ENCODE data around the gene IL12A. TPM values are rescaled to one million over a fixed set of nuclear protein-coding genes. Genes with fewer than 3 reads are reported as not detected.

The IL12A gene
- total RNA-seq, 3 donors from 2014 or later = 0.22 to 0.45 (median 0.35) TPM

DNA sequence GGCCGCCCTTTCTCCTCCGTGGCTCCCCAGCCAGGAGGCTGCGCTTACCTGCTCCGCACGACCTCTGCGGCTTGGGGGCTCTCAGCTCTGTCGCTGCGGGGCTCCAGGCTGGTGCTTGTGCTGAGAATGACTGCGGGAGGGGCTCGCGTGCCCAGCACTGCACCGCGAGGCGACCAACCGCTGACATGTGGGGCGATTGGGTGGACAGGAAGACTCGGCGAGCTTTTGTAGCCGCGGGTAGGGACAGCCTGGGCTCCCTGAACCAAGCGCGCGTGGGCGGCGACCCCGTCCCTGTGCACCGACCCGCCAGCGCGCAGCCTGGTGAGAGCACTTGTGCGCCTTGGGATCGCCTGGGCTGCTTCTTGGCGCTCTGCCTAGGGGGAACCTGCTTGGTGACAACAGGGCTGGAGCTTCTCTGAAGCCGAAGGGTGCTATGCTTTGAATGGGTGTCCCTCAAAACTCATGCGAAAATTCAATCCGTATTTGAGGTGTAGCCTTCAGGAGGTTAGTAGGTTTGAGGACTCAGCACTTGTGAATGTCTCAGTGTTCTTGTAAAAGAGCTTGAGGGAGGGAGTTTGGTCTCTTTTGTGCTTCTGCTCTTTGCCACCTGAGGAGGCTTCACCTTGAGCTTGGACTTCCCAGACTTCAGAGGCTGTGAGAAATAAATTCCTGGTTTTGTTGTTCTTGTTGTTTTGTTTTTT, 50.4 kb downstream of the IL12A start:
- Mint-ChIP-seq H3K4me3 (no peak overlapping the region), H3K27me3 (ENCODE audit: low read depth) (peaks cover 36% of the 10 kb centered on the region), H3K36me3 (ENCODE audit: insufficient read depth) (peaks cover 4% of the 10 kb centered on the region), H3K9me3 (peaks cover 20% of the 10 kb centered on the region), H3K4me1 (ENCODE audit: low read depth) (peaks cover 4% of the 10 kb centered on the region)
- ATAC-seq = peak; percentile 21 to 55
- DNase-seq = no peak

DNA sequence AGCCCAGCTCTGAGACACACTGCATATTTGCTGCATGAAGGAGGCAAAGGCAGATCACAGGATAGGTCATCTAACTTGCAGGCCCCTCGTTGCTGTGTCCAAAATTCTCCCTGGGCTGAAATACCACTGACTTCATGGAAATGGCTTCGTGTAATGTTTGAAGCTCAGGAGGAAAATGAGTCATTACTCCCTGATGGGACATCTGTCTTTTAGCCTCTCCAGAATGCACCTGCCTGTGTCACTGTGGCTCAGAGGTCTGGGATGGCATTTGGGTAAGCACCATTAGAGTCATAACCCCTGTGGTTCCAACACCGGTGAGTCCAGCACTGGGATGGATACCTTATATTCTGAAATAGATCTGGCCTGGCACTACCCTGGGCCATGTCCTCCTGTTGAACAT, 51.5 kb downstream of the IL12A start:
- Mint-ChIP-seq H3K4me1 (ENCODE audit: low read depth) (peaks cover 4% of the 10 kb centered on the region), H3K36me3 (ENCODE audit: insufficient read depth) (peaks cover 4% of the 10 kb centered on the region), H3K4me3 (no peak overlapping the region), H3K27me3 (ENCODE audit: low read depth) (peaks cover 37% of the 10 kb centered on the region), H3K9me3 (peaks cover 20% of the 10 kb centered on the region)
- DNase-seq = no peak
- ATAC-seq = no peak

DNA sequence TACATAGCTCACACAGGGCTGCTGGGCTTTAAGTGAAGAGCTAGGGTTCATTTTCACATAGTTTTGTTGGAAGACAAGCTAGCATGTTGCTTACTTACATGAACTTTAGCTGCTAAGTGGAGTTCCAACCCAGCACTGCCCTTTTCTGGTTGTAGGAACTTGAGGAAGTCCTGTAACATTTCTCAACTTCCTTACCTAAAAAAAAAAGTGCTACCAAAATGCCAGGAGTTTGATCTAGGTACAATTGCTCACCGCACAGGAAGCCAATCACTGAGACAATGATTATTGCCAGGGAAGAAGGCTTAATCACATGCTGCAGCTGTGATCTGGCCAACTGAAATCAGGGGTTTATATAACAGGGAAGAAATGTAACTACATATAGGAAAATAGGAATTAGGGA, 52.8 kb downstream of the IL12A start:
- H3K4me3 Mint-ChIP-seq = no peak overlapping the region
- peaks cover 20% of the 10 kb centered on the region for H3K9me3 Mint-ChIP-seq
- DNase-seq (no peak), ATAC-seq (no peak)
- peaks cover 4% of the 10 kb centered on the region for H3K4me1 Mint-ChIP-seq (ENCODE audit: low read depth)
- H3K27me3 Mint-ChIP-seq (ENCODE audit: low read depth) = peaks cover 37% of the 10 kb centered on the region
- H3K36me3 Mint-ChIP-seq (ENCODE audit: insufficient read depth) = peaks cover 4% of the 10 kb centered on the region

DNA sequence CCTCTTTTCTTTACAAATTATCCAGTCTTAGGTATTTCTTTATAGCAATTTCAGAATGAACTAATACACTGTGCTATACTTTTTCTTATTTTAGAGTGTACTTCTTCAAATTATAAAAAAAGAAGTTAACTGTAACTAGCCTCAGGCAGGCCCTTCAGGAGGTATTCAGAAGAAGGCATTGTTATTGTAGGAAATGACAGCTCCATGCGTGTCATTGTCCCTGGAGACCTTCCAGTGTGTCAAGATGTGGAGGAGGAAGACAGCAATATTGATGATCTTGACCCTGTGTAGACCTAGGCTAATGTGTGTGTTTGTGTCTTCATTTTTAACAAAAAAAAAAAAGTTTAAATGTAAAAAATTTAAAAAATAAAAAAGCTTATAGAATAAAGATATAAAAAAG, 55.5 kb downstream of the IL12A start:
- ATAC-seq (no peak), DNase-seq (no peak)
- Mint-ChIP-seq H3K9me3 (peaks cover 20% of the 10 kb centered on the region), H3K4me3 (no peak overlapping the region), H3K27me3 (ENCODE audit: low read depth) (peaks cover 23% of the 10 kb centered on the region), H3K36me3 (ENCODE audit: insufficient read depth) (peaks cover 4% of the 10 kb centered on the region), H3K4me1 (ENCODE audit: low read depth) (peaks cover 2% of the 10 kb centered on the region)

Other genes with a start within 250 kb of the IL12A start
- gene SCHIP1, start 149.0 kb upstream of the IL12A start, total RNA-seq = not detected
- under 1 TPM in 1 of 3 donors, not detected in 2; 0.13 TPM for gene C3orf80, start 236.6 kb downstream of the IL12A start, total RNA-seq